ENCODE measurements around the gene CD69.

Gene CD69

DNA sequence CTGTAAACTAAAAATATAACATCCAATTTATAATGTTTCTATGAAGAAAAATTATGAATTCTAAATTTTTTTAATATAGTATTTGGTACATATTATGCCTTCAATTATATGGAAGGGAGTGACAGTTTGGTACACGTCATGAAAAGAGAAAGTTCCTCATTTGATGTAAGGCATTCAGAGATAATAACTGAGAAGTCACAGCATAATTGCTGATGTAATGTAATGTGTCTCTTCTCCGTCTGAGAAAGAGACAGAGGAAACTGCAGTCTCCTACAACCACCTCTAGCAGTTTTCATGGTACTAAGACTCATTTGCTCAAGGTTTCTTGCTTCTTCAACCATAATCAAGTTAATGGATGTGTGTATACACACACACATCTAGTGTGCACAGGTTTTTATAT lies 2.3 kb upstream of the CD69 start:
- TF ChIP-seq POLR2AphosphoS5 (IDR thresholded peaks at IDR 0.05; ENCODE audit: low read depth, low read length) = no peak

DNA sequence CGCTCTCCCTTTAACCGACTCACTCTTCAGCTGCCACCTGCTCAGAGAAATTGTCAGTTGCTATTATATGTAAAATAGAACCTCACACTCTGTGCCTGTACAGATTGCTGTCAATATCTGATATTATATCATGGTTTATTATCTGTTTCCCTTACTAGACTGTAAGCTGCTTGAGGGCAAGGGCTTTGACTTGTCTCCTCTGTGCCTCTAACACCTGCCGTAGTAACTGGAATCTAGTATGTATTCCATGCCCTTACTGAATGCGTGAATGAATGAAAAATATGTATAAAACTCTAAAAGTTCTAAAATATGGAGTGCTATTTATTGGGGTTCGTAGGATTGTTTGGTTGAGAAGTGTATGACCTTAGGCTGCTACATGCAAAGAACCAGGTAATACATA lies 1.7 kb upstream of the CD69 start:
- TF ChIP-seq POLR2AphosphoS5 (IDR thresholded peaks at IDR 0.05; ENCODE audit: low read depth, low read length) (no peak), SIN3A (IDR thresholded peaks at IDR 0.05; ENCODE audit: borderline replicate concordance, insufficient read depth, low read length) (no peak), TAF1 (IDR thresholded peaks at IDR 0.05; ENCODE audit: borderline replicate concordance, insufficient read depth, low read length) (no peak), FOXP2 (optimal IDR thresholded peaks at IDR 0.05; ENCODE audit: borderline replicate concordance, extremely low read depth, extremely low read length, insufficient read depth) (no peak)
- TF ChIP-seq, protein P1, sequence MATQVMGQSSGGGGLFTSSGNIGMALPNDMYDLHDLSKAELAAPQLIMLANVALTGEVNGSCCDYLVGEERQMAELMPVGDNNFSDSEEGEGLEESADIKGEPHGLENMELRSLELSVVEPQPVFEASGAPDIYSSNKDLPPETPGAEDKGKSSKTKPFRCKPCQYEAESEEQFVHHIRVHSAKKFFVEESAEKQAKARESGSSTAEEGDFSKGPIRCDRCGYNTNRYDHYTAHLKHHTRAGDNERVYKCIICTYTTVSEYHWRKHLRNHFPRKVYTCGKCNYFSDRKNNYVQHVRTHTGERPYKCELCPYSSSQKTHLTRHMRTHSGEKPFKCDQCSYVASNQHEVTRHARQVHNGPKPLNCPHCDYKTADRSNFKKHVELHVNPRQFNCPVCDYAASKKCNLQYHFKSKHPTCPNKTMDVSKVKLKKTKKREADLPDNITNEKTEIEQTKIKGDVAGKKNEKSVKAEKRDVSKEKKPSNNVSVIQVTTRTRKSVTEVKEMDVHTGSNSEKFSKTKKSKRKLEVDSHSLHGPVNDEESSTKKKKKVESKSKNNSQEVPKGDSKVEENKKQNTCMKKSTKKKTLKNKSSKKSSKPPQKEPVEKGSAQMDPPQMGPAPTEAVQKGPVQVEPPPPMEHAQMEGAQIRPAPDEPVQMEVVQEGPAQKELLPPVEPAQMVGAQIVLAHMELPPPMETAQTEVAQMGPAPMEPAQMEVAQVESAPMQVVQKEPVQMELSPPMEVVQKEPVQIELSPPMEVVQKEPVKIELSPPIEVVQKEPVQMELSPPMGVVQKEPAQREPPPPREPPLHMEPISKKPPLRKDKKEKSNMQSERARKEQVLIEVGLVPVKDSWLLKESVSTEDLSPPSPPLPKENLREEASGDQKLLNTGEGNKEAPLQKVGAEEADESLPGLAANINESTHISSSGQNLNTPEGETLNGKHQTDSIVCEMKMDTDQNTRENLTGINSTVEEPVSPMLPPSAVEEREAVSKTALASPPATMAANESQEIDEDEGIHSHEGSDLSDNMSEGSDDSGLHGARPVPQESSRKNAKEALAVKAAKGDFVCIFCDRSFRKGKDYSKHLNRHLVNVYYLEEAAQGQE (IDR thresholded peaks at IDR 0.05; ENCODE audit: insufficient read depth in 1 of 2, low read depth in 2 of 2, low read length in 2 of 2) = no peak

DNA sequence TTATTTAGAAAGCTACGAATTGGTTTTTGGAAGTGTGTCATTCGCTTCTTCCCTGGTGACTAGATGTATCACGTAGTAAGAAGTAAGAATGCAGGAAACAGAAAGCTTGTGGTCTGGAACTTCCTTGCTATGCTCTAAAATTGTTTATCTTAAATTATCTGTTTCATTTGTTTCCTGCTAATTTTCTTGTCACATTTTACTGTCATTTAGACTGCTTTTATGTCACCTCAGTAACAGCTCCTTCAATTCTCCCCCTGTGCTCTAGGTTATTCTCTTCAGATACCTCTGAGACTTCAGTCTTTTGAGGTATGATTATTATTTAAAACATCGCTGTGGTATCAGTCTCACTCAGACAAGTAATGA lies 699 bp upstream of the CD69 start:
- TF ChIP-seq POLR2AphosphoS5 (IDR thresholded peaks at IDR 0.05; ENCODE audit: low read depth, low read length) = no peak
- TF ChIP-seq FOXP2 (optimal IDR thresholded peaks at IDR 0.05; ENCODE audit: borderline replicate concordance, extremely low read depth, extremely low read length, insufficient read depth) = no peak

DNA sequence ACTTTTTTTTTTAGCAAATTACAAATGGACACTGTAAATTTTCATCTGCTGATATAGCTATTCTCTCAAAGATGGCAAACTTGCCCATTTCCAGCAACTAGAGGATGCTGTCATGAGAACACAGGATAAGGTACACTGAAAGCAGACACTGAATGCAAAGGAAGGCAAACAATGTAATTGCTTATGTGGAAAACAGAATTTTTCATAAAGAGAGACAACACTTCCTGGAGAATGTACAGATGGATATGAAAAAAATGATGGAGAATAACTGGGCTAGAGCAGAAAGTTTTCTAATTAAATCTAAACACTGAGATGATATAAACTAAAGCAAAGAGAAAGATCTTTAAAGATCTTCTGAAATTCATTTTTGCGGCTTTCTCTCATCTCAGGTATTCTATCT lies 581 bp downstream of the CD69 start:
- TF ChIP-seq, protein P1 (IDR thresholded peaks at IDR 0.05; ENCODE audit: insufficient read depth in 1 of 2, low read depth in 2 of 2, low read length in 2 of 2) = no peak
- TF ChIP-seq SIN3A (IDR thresholded peaks at IDR 0.05; ENCODE audit: borderline replicate concordance, insufficient read depth, low read length) = no peak
- TF ChIP-seq TAF1 (IDR thresholded peaks at IDR 0.05; ENCODE audit: borderline replicate concordance, insufficient read depth, low read length) = no peak
- TF ChIP-seq FOXP2 (optimal IDR thresholded peaks at IDR 0.05; ENCODE audit: borderline replicate concordance, extremely low read depth, extremely low read length, insufficient read depth) = no peak
- TF ChIP-seq POLR2AphosphoS5 (IDR thresholded peaks at IDR 0.05; ENCODE audit: low read depth, low read length) = no peak

DNA sequence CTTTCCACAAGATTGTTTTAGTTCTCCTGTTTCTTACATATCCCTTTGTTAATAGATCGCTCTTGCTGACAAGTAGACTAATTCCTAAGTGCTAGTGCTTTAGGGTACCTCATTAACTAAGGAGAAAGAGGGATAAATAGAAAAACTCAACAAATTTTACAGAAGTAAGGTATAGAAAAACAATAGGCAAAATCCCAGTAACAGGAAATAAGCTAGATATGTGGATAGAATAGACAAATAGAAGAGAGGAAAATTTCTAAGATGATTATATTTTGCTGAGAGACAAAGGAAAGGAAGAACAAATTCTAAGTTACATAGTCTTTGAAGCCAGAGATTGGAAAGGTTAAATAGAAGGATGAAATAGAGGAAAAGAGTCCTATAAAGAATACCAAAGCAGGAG lies 1.0 kb downstream of the CD69 start:
- no peak for TF ChIP-seq SIN3A (IDR thresholded peaks at IDR 0.05; ENCODE audit: borderline replicate concordance, insufficient read depth, low read length)
- TF ChIP-seq, protein P1 (IDR thresholded peaks at IDR 0.05; ENCODE audit: insufficient read depth in 1 of 2, low read depth in 2 of 2, low read length in 2 of 2) = no peak
- TF ChIP-seq POLR2AphosphoS5 (IDR thresholded peaks at IDR 0.05; ENCODE audit: low read depth, low read length) = no peak
- no peak for TF ChIP-seq FOXP2 (optimal IDR thresholded peaks at IDR 0.05; ENCODE audit: borderline replicate concordance, extremely low read depth, extremely low read length, insufficient read depth)
- no peak for TF ChIP-seq TAF1 (IDR thresholded peaks at IDR 0.05; ENCODE audit: borderline replicate concordance, insufficient read depth, low read length)

DNA sequence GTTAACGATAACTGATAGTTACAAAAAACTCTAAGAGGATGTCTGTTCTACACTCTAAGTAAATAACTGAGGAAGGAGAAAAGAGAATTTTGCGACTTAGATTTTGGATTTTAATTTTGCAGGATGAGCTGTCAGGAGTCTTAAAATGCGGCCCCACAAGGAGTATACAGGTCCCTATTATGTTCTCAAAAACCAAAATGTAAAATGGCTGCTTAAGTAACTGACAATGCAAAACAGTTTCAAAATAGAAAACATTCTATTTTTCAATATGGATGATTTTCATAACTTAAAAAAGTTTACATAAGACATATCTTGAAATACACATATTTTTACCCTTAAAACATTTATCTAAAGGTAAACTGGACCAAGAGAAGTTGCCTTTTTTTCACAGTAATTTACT lies 2.6 kb downstream of the CD69 start:
- TF ChIP-seq FOXP2 (optimal IDR thresholded peaks at IDR 0.05; ENCODE audit: borderline replicate concordance, extremely low read depth, extremely low read length, insufficient read depth) = no peak
- no peak for TF ChIP-seq SIN3A (IDR thresholded peaks at IDR 0.05; ENCODE audit: borderline replicate concordance, insufficient read depth, low read length)
- TF ChIP-seq, protein P1 (IDR thresholded peaks at IDR 0.05; ENCODE audit: insufficient read depth in 1 of 2, low read depth in 2 of 2, low read length in 2 of 2) = no peak
- TF ChIP-seq TAF1 (IDR thresholded peaks at IDR 0.05; ENCODE audit: borderline replicate concordance, insufficient read depth, low read length) = no peak
- no peak for TF ChIP-seq POLR2AphosphoS5 (IDR thresholded peaks at IDR 0.05; ENCODE audit: low read depth, low read length)
